ENCODE results near the gene CTSA. TPM values are rescaled to one million over a fixed set of nuclear protein-coding genes. Genes with fewer than 3 reads are reported as not detected.
"Not testable (repeated sequence)": the region's sequence is repeated elsewhere in the genome, so short reads cannot be mapped to it uniquely, and the experiment has no call there.

Gene CTSA
- total RNA-seq, 1 donor from 2014 or later, result 310 TPM

DNA sequence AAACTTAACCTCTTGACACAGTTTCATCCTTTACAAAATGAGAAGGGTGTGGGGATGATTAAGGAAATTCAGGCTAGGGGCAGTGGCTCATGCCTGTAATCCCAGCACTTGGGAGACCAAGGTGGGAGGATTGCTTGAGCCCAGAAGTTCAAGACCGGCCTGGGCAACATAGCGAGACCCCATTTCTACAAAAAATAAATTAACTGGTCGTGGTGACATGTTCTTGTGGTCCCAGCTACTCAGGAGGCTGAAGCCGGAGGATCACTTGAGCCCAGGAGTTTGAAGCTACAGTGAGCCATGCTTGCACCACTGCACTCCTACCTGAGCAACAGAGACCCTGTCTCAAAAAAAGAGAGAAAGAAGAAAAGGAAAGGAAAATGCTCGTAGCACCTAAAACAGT, 24.7 kb upstream of the CTSA start:
- DNase-seq (ENCODE audit: extremely low spot score, unreplicated experiment), result no peak
- H3K36me3 Mint-ChIP-seq (ENCODE audit: unreplicated experiment), result peaks cover 2% of the 10 kb centered on the region
- no peak overlapping the region for H3K27ac Mint-ChIP-seq (ENCODE audit: unreplicated experiment)
- H3K4me1 Mint-ChIP-seq (ENCODE audit: unreplicated experiment), result no peaks in the 10 kb centered on the region
- no peak overlapping the region for H3K4me3 Mint-ChIP-seq (ENCODE audit: unreplicated experiment)
- no peaks in the 10 kb centered on the region for H3K9me3 Mint-ChIP-seq (ENCODE audit: unreplicated experiment)
- TF ChIP-seq CTCF (IDR thresholded peaks at IDR 0.05), result no peak
- H3K27me3 Mint-ChIP-seq (ENCODE audit: unreplicated experiment), result no peaks in the 10 kb centered on the region

- H3K36me3 Mint-ChIP-seq (ENCODE audit: unreplicated experiment), result peaks cover 2% of the 10 kb centered on the region
These were observed 23.9 kb upstream of the CTSA start for GRCh38 chr20:45867136-45867818.

DNA sequence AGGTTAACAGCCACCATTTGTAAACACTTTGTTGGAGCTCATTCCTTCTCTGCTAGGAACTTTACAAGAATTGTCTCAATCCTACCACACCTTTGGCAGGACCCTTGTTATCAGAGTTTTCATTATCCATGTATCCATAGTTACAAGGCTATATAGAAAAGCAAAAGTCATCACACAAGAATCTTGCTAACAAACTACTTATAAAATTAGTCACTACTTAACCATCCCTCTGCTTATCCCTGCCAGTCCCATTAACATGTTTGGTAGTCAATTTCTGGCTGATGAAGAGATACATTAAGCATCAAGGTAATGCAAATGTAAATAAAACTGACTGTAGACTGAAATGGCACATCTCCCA, 23.3 kb upstream of the CTSA start:
- H3K4me1 Mint-ChIP-seq (ENCODE audit: unreplicated experiment), result no peaks in the 10 kb centered on the region
- no peak overlapping the region for H3K4me3 Mint-ChIP-seq (ENCODE audit: unreplicated experiment)
- DNase-seq (ENCODE audit: extremely low spot score, unreplicated experiment), result no peak
- H3K36me3 Mint-ChIP-seq (ENCODE audit: unreplicated experiment), result peaks cover 2% of the 10 kb centered on the region
- no peak for TF ChIP-seq CTCF (IDR thresholded peaks at IDR 0.05)
- no peaks in the 10 kb centered on the region for H3K9me3 Mint-ChIP-seq (ENCODE audit: unreplicated experiment)
- no peaks in the 10 kb centered on the region for H3K27me3 Mint-ChIP-seq (ENCODE audit: unreplicated experiment)
- H3K27ac Mint-ChIP-seq (ENCODE audit: unreplicated experiment), result no peak overlapping the region

More at GRCh38 chr20:45867136-45867818, 23.9 kb upstream of the CTSA start:
- H3K4me1 Mint-ChIP-seq (ENCODE audit: unreplicated experiment), result no peaks in the 10 kb centered on the region
- H3K4me3 Mint-ChIP-seq (ENCODE audit: unreplicated experiment), result no peak overlapping the region
- no peak overlapping the region for H3K27ac Mint-ChIP-seq (ENCODE audit: unreplicated experiment)
- no peak for TF ChIP-seq CTCF (IDR thresholded peaks at IDR 0.05)
- DNase-seq (ENCODE audit: extremely low spot score, unreplicated experiment), result no peak
- no peaks in the 10 kb centered on the region for H3K27me3 Mint-ChIP-seq (ENCODE audit: unreplicated experiment)
- no peaks in the 10 kb centered on the region for H3K9me3 Mint-ChIP-seq (ENCODE audit: unreplicated experiment)

- no peak for TF ChIP-seq CTCF (IDR thresholded peaks at IDR 0.05)
- DNase-seq (ENCODE audit: extremely low spot score, unreplicated experiment), result no peak
- H3K27ac Mint-ChIP-seq (ENCODE audit: unreplicated experiment), result no peak overlapping the region
- peaks cover 4% of the 10 kb centered on the region for H3K36me3 Mint-ChIP-seq (ENCODE audit: unreplicated experiment)
- no peak overlapping the region for H3K4me3 Mint-ChIP-seq (ENCODE audit: unreplicated experiment)
- H3K4me1 Mint-ChIP-seq (ENCODE audit: unreplicated experiment), result no peaks in the 10 kb centered on the region
- no peaks in the 10 kb centered on the region for H3K9me3 Mint-ChIP-seq (ENCODE audit: unreplicated experiment)
- no peaks in the 10 kb centered on the region for H3K27me3 Mint-ChIP-seq (ENCODE audit: unreplicated experiment)
These were observed 18.5 kb upstream of the CTSA start for GRCh38 chr20:45872626-45873025.

GRCh38 chr20:45873409-45874103, 17.6 kb upstream of the CTSA start:
- DNase-seq (ENCODE audit: extremely low spot score, unreplicated experiment), result no peak
- H3K27ac Mint-ChIP-seq (ENCODE audit: unreplicated experiment), result no peak overlapping the region
- no peaks in the 10 kb centered on the region for H3K4me1 Mint-ChIP-seq (ENCODE audit: unreplicated experiment)
- no peaks in the 10 kb centered on the region for H3K27me3 Mint-ChIP-seq (ENCODE audit: unreplicated experiment)
- peaks cover 4% of the 10 kb centered on the region for H3K36me3 Mint-ChIP-seq (ENCODE audit: unreplicated experiment)
- no peak for TF ChIP-seq CTCF (IDR thresholded peaks at IDR 0.05)
- H3K4me3 Mint-ChIP-seq (ENCODE audit: unreplicated experiment), result no peak overlapping the region
- H3K9me3 Mint-ChIP-seq (ENCODE audit: unreplicated experiment), result no peaks in the 10 kb centered on the region

DNA sequence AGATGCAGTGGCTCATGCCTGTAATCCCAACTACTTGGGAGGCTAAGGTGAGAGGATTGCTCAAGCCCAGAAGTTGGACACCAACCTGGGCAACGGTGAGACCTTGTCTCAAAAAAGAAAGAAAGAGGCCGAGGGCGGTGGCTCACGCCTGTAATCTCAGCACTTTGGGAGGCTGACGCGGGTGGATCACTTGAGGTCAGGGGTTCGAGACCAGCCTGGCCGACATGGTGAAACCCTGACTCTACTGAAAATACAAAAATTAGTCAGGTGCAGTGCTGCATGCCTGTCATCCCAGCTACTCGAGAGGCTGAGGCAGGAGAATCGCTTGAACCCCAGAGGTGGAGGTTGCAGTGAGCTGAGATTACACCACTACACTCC, 17.0 kb upstream of the CTSA start:
- not testable (repeated sequence) for H3K4me1 Mint-ChIP-seq (ENCODE audit: unreplicated experiment); DNase-seq (ENCODE audit: extremely low spot score, unreplicated experiment); H3K36me3 Mint-ChIP-seq (ENCODE audit: unreplicated experiment); H3K4me3 Mint-ChIP-seq (ENCODE audit: unreplicated experiment); H3K27ac Mint-ChIP-seq (ENCODE audit: unreplicated experiment); H3K9me3 Mint-ChIP-seq (ENCODE audit: unreplicated experiment); H3K27me3 Mint-ChIP-seq (ENCODE audit: unreplicated experiment)

All from osteocyte (in vitro differentiated cells).